ENCODE data around the gene SLC35F2.

The SLC35F2 gene

GRCh38 chr11:107785401-107785800, 73.2 kb downstream of the SLC35F2 start:
- DNase-seq (ENCODE audit: low read depth, low spot score): no peak
- TF ChIP-seq YY1 (IDR thresholded peaks at IDR 0.05; ENCODE audit: insufficient read depth, insufficient read length): no peak
- TF ChIP-seq ZNF274 (IDR thresholded peaks at IDR 0.05; ENCODE audit: low read depth, low read length): no peak
- no peak for TF ChIP-seq SUZ12 (IDR thresholded peaks at IDR 0.05; ENCODE audit: extremely low read depth, insufficient read depth, insufficient read length)

DNA sequence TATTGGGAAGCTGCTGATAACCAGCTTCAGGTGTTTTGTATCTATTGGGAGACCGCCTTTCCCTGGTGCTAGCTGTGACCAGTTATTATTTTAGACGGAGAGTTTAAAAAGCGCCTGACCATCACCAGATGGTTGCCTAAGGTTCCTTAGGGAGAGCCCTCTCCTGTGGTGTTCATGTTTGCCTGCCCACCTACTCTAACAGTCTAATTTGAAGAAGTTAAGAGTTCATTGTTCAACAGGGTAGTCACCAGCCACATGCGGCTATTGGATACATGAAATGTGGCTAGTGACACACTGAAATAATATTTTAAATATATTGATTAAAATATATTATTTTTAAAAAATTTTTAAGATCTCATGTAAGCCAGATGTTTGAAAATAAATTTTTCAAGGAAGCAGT, 75.5 kb downstream of the SLC35F2 start:
- H3K36me3 ChIP-seq (ENCODE audit: insufficient read depth, insufficient read length, low read length): no peaks in the 10 kb centered on the region
- peaks cover under 1% of the 10 kb centered on the region for H3K4me1 ChIP-seq (ENCODE audit: insufficient read depth, insufficient read length)
- H3K9ac ChIP-seq (ENCODE audit: insufficient read length, low read depth): no peak overlapping the region
- TF ChIP-seq ZNF274 (IDR thresholded peaks at IDR 0.05; ENCODE audit: low read depth, low read length): no peak
- TF ChIP-seq SUZ12 (IDR thresholded peaks at IDR 0.05; ENCODE audit: extremely low read depth, insufficient read depth, insufficient read length): no peak
- no peak for TF ChIP-seq YY1 (IDR thresholded peaks at IDR 0.05; ENCODE audit: insufficient read depth, insufficient read length)
- DNase-seq (ENCODE audit: low read depth, low spot score): no peak
- H3K9me3 ChIP-seq (ENCODE audit: insufficient read depth, low read length): no peaks in the 10 kb centered on the region
- H3K4me3 ChIP-seq (ENCODE audit: insufficient read length, low read depth): no peak overlapping the region
- H3K27me3 ChIP-seq (ENCODE audit: insufficient read depth, insufficient read length): no peaks in the 10 kb centered on the region

More at GRCh38 chr11:107785401-107785800, 73.2 kb downstream of the SLC35F2 start:
- Histone ChIP-seq H3K9me3 (ENCODE audit: insufficient read depth, low read length) (no peaks in the 10 kb centered on the region), H3K4me3 (ENCODE audit: insufficient read length, low read depth) (no peak overlapping the region), H3K4me1 (ENCODE audit: insufficient read depth, insufficient read length) (peaks cover 2% of the 10 kb centered on the region), H3K9ac (ENCODE audit: insufficient read length, low read depth) (no peak overlapping the region), H3K27me3 (ENCODE audit: insufficient read depth, insufficient read length) (no peaks in the 10 kb centered on the region), H3K36me3 (ENCODE audit: insufficient read depth, insufficient read length, low read length) (no peaks in the 10 kb centered on the region)

GRCh38 chr11:107780775-107781174, 77.8 kb downstream of the SLC35F2 start:
- no peaks in the 10 kb centered on the region for H3K4me1 ChIP-seq (ENCODE audit: insufficient read depth, insufficient read length)
- no peaks in the 10 kb centered on the region for H3K36me3 ChIP-seq (ENCODE audit: insufficient read depth, insufficient read length, low read length)
- H3K4me3 ChIP-seq (ENCODE audit: insufficient read length, low read depth): no peak overlapping the region
- H3K27me3 ChIP-seq (ENCODE audit: insufficient read depth, insufficient read length): no peaks in the 10 kb centered on the region
- TF ChIP-seq ZNF274 (IDR thresholded peaks at IDR 0.05; ENCODE audit: low read depth, low read length) (no peak), SUZ12 (IDR thresholded peaks at IDR 0.05; ENCODE audit: extremely low read depth, insufficient read depth, insufficient read length) (no peak), YY1 (IDR thresholded peaks at IDR 0.05; ENCODE audit: insufficient read depth, insufficient read length) (no peak)
- H3K9ac ChIP-seq (ENCODE audit: insufficient read length, low read depth): no peak overlapping the region
- no peak for DNase-seq (ENCODE audit: low read depth, low spot score)
- no peaks in the 10 kb centered on the region for H3K9me3 ChIP-seq (ENCODE audit: insufficient read depth, low read length)

DNA sequence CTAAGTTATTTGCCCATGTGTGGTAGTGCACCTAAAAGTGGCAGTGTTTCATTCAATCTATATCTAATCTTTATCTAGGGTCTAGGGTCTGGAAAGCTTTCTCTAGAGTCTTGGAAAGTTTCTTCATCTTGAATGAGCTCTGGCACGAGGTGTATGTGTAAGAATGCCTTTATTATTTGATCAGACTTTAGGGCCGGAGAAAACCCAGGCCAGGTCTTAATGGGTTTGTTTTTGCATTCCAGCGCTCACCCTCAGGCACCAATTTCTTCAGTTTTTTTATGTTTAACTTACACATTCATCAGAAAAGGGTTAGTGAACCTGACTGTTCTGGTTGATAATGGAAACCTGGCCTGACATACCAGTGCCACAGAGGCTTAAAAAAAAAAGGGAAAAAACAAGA, 78.5 kb downstream of the SLC35F2 start:
- no peak for DNase-seq (ENCODE audit: low read depth, low spot score)
- Histone ChIP-seq H3K9me3 (ENCODE audit: insufficient read depth, low read length) (no peaks in the 10 kb centered on the region), H3K4me1 (ENCODE audit: insufficient read depth, insufficient read length) (no peaks in the 10 kb centered on the region), H3K9ac (ENCODE audit: insufficient read length, low read depth) (no peak overlapping the region), H3K36me3 (ENCODE audit: insufficient read depth, insufficient read length, low read length) (no peaks in the 10 kb centered on the region), H3K27me3 (ENCODE audit: insufficient read depth, insufficient read length) (no peaks in the 10 kb centered on the region), H3K4me3 (ENCODE audit: insufficient read length, low read depth) (no peak overlapping the region)
- TF ChIP-seq SUZ12 (IDR thresholded peaks at IDR 0.05; ENCODE audit: extremely low read depth, insufficient read depth, insufficient read length): no peak
- TF ChIP-seq ZNF274 (IDR thresholded peaks at IDR 0.05; ENCODE audit: low read depth, low read length): no peak
- no peak for TF ChIP-seq YY1 (IDR thresholded peaks at IDR 0.05; ENCODE audit: insufficient read depth, insufficient read length)

- Histone ChIP-seq H3K27me3 (ENCODE audit: insufficient read depth, insufficient read length) (no peaks in the 10 kb centered on the region), H3K4me1 (ENCODE audit: insufficient read depth, insufficient read length) (no peaks in the 10 kb centered on the region), H3K9me3 (ENCODE audit: insufficient read depth, low read length) (no peaks in the 10 kb centered on the region), H3K36me3 (ENCODE audit: insufficient read depth, insufficient read length, low read length) (no peaks in the 10 kb centered on the region), H3K9ac (ENCODE audit: insufficient read length, low read depth) (no peak overlapping the region), H3K4me3 (ENCODE audit: insufficient read length, low read depth) (no peak overlapping the region)
- DNase-seq (ENCODE audit: low read depth, low spot score): no peak
- TF ChIP-seq SUZ12 (IDR thresholded peaks at IDR 0.05; ENCODE audit: extremely low read depth, insufficient read depth, insufficient read length): no peak
- no peak for TF ChIP-seq YY1 (IDR thresholded peaks at IDR 0.05; ENCODE audit: insufficient read depth, insufficient read length)
- no peak for TF ChIP-seq ZNF274 (IDR thresholded peaks at IDR 0.05; ENCODE audit: low read depth, low read length)
These were observed 79.6 kb downstream of the SLC35F2 start for GRCh38 chr11:107778839-107779517.

DNA sequence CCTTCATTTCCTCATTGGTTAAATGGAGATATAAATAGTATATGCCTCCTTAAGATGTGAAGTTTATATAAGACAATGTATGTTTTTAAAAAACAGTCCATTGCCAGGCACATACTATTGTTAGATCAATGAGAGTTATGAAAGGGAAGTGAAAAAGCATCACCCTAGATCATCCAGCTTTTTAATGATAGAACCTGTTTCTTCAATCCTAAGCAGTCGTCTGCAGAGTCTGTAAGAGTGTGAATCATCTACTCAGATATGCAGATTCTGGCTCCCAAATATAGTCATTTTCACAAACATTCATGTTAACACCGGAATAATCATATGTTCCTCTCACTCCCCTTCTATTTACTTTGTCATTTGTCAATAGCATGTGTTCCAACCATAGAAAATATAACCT, 81.5 kb downstream of the SLC35F2 start:
- H3K9ac ChIP-seq (ENCODE audit: insufficient read length, low read depth): no peak overlapping the region
- H3K4me1 ChIP-seq (ENCODE audit: insufficient read depth, insufficient read length): no peaks in the 10 kb centered on the region
- no peak for DNase-seq (ENCODE audit: low read depth, low spot score)
- no peak overlapping the region for H3K4me3 ChIP-seq (ENCODE audit: insufficient read length, low read depth)
- H3K36me3 ChIP-seq (ENCODE audit: insufficient read depth, insufficient read length, low read length): no peaks in the 10 kb centered on the region
- TF ChIP-seq YY1 (IDR thresholded peaks at IDR 0.05; ENCODE audit: insufficient read depth, insufficient read length) (no peak), SUZ12 (IDR thresholded peaks at IDR 0.05; ENCODE audit: extremely low read depth, insufficient read depth, insufficient read length) (no peak), ZNF274 (IDR thresholded peaks at IDR 0.05; ENCODE audit: low read depth, low read length) (no peak)
- H3K9me3 ChIP-seq (ENCODE audit: insufficient read depth, low read length): no peaks in the 10 kb centered on the region
- no peaks in the 10 kb centered on the region for H3K27me3 ChIP-seq (ENCODE audit: insufficient read depth, insufficient read length)

DNA sequence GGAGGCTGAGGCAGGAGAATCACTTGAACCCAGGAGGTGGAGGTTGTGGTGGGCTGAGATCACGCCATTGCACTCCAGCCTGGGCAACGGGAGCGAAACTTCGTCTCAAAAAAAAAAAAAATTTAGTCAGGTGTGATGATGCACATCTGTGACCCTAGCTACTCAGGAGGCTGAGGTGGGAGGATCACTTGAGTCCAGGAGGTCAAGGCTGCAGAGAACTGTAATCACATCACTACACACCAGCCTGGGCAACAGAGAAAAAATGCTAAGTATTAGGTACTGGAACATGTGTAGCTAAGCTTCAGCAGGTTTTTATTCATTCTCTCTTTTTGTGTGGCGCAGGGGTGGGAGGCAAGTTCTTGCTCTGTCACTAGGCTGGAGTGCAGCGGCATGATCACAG, 82.5 kb downstream of the SLC35F2 start:
- no peak overlapping the region for H3K9ac ChIP-seq (ENCODE audit: insufficient read length, low read depth)
- no peak for TF ChIP-seq SUZ12 (IDR thresholded peaks at IDR 0.05; ENCODE audit: extremely low read depth, insufficient read depth, insufficient read length)
- TF ChIP-seq YY1 (IDR thresholded peaks at IDR 0.05; ENCODE audit: insufficient read depth, insufficient read length): no peak
- no peak for TF ChIP-seq ZNF274 (IDR thresholded peaks at IDR 0.05; ENCODE audit: low read depth, low read length)
- no peaks in the 10 kb centered on the region for H3K27me3 ChIP-seq (ENCODE audit: insufficient read depth, insufficient read length)
- H3K9me3 ChIP-seq (ENCODE audit: insufficient read depth, low read length): no peaks in the 10 kb centered on the region
- no peak overlapping the region for H3K4me3 ChIP-seq (ENCODE audit: insufficient read length, low read depth)
- H3K4me1 ChIP-seq (ENCODE audit: insufficient read depth, insufficient read length): no peaks in the 10 kb centered on the region
- DNase-seq (ENCODE audit: low read depth, low spot score): no peak
- no peaks in the 10 kb centered on the region for H3K36me3 ChIP-seq (ENCODE audit: insufficient read depth, insufficient read length, low read length)

Data from NT2/D1 (cell line).